ENCODE data around the gene CAMKMT. TPM values are rescaled to one million over a fixed set of nuclear protein-coding genes. Genes with fewer than 3 reads are reported as not detected.
A peak's percentile ranks its signal among the peaks of the same experiment; 100 is the strongest.

The CAMKMT gene
- total RNA-seq, 1 donor from 2014 or later, result 10.0 TPM

- no peak for DNase-seq (ENCODE audit: low read depth)
These were observed 381.7 kb downstream of the CAMKMT start for GRCh38 chr2:44743473-44743872.

- DNase-seq (ENCODE audit: low read depth), result no peak
These were observed 383.5 kb downstream of the CAMKMT start for GRCh38 chr2:44744961-44745892.

GRCh38 chr2:44745922-44746766 is 384.4 kb downstream of the CAMKMT start:
- no peak for DNase-seq (ENCODE audit: low read depth)

- DNase-seq (ENCODE audit: low read depth), result peak; percentile 34
These were observed 385.3 kb downstream of the CAMKMT start for GRCh38 chr2:44746856-44747615.

GRCh38 chr2:44747794-44748193 is 386.0 kb downstream of the CAMKMT start:
- DNase-seq (ENCODE audit: low read depth), result no peak

- no peak for DNase-seq (ENCODE audit: low read depth)
These were observed 390.2 kb downstream of the CAMKMT start for GRCh38 chr2:44751754-44752479.

GRCh38 chr2:44752761-44753160 is 391.0 kb downstream of the CAMKMT start:
- DNase-seq (ENCODE audit: low read depth), result no peak

- DNase-seq (ENCODE audit: low read depth), result peak; percentile 23
These were observed 392.0 kb downstream of the CAMKMT start for GRCh38 chr2:44753552-44754285.

- DNase-seq (ENCODE audit: low read depth), result peak; percentile 30
These were observed 396.8 kb downstream of the CAMKMT start for GRCh38 chr2:44758591-44758990.

- no peak for DNase-seq (ENCODE audit: low read depth)
These were observed 398.1 kb downstream of the CAMKMT start for GRCh38 chr2:44759823-44760222.

- DNase-seq (ENCODE audit: low read depth), result no peak
These were observed 401.6 kb downstream of the CAMKMT start for GRCh38 chr2:44763275-44763782.

- no peak for DNase-seq (ENCODE audit: low read depth)
These were observed 404.5 kb downstream of the CAMKMT start for GRCh38 chr2:44766220-44766619.

- no peak for DNase-seq (ENCODE audit: low read depth)
These were observed 405.0 kb downstream of the CAMKMT start for GRCh38 chr2:44766777-44767176.

- DNase-seq (ENCODE audit: low read depth), result no peak
These were observed 405.9 kb downstream of the CAMKMT start for GRCh38 chr2:44767691-44768090.

GRCh38 chr2:44768438-44769236 is 406.9 kb downstream of the CAMKMT start:
- no peak for DNase-seq (ENCODE audit: low read depth)

- no peak for DNase-seq (ENCODE audit: low read depth)
These were observed 407.7 kb downstream of the CAMKMT start for GRCh38 chr2:44769349-44770011.

- DNase-seq (ENCODE audit: low read depth), result no peak
These were observed 408.8 kb downstream of the CAMKMT start for GRCh38 chr2:44770221-44771195.

GRCh38 chr2:44771522-44771921 is 409.8 kb downstream of the CAMKMT start:
- DNase-seq (ENCODE audit: low read depth), result no peak

Data from renal cortical epithelial cell (primary cell).